GM23248 (cell line): ENCODE measurements around the gene FOXRED2.

Experiments used
- EZH2 ChIP-seq: fragments of 200-600 bp; sonication (generic); IDR thresholded peaks from 2 replicates; pipeline ENCODE4 v1.6.1; 2018; ENCODE audit warnings: antibody characterized with exemption, mild to moderate bottlenecking; ENCODE audit not compliant: insufficient read depth, poor library complexity, severe bottlenecking
- EZH2phosphoT487 ChIP-seq: fragments of 200-600 bp; sonication (generic); IDR thresholded peaks from 2 replicates; pipeline ENCODE4 v1.6.1; 2018; ENCODE audit warnings: antibody characterized with exemption, moderate library complexity, mild to moderate bottlenecking, low read depth; ENCODE audit not compliant: insufficient read depth

- TF ChIP-seq EZH2 (no peak), EZH2phosphoT487 (no peak)
Observed at GRCh38 chr22:36467042-36467810, 39.6 kb downstream of the FOXRED2 start.
